Gastroesophageal sphincter (tissue), 4 donors: Measurements from ENCODE around the gene NLE1. TPM values are rescaled to one million over a fixed set of nuclear protein-coding genes. Genes with fewer than 3 reads are reported as not detected.

Experiments used
- ATAC-seq: fragments of 150-250 bp; one replicate; pipeline ENCODE4 v1.9.1; 2016; ENCODE audit warnings: mild to moderate bottlenecking, moderate library complexity
- H3K27ac ChIP-seq, 4 donors: fragments of 200-600 bp; sonication (generic) in 3 of 4; 1 replicate in 3 of 4; 2 replicates in 1 of 4; pipeline ENCODE4 v1.5.1; 2016 to 2019
- H3K27me3 ChIP-seq: fragments of 200-600 bp; sonication (generic); one replicate; pipeline ENCODE4 v1.5.1; 2019
- H3K36me3 ChIP-seq, 2 donors: fragments of 200-600 bp; sonication (generic); one replicate each; pipeline ENCODE4 v1.5.1; 2019; ENCODE audit warnings: control low read depth in 1 of 2
- H3K4me1 ChIP-seq, 3 donors: fragments of 200-600 bp; sonication (generic); 1 replicate in 2 of 3; 2 replicates in 1 of 3; pipeline ENCODE4 v1.5.1; 2016 to 2019; ENCODE audit warnings: control low read depth in 2 of 3
- H3K4me3 ChIP-seq, 2 donors: fragments of 200-600 bp; sonication (generic); one replicate each; pipeline ENCODE4 v1.5.1; 2019; ENCODE audit warnings: mild to moderate bottlenecking in 1 of 2, moderate library complexity in 1 of 2
- H3K9me3 ChIP-seq, 3 donors: fragments of 200-600 bp; sonication (generic); one replicate each; pipeline ENCODE4 v1.5.1; 2017 to 2019; ENCODE audit warnings: control low read depth in 2 of 3
- EP300 ChIP-seq: sonication (generic); formaldehyde crosslinking; IDR thresholded peaks from one replicate; pipeline ENCODE4 v1.6.1; 2017; ENCODE audit warnings: antibody characterized with exemption, mild to moderate bottlenecking
- POLR2A ChIP-seq, 2 donors: fragments of 450-650 bp; IDR thresholded peaks; one replicate each; pipeline ENCODE4 v1.6.1; 2017; ENCODE audit warnings: antibody characterized with exemption in 2 of 2, mild to moderate bottlenecking in 2 of 2, moderate library complexity in 1 of 2
- POLR2AphosphoS5 ChIP-seq: sonication (generic); formaldehyde crosslinking; IDR thresholded peaks from one replicate; pipeline ENCODE4 v1.6.1; 2017; ENCODE audit warnings: antibody characterized with exemption
- WGBS, 2 donors: methylation state at CpG; one replicate each; pipeline ENCODE4 v1.1.5; 2018; ENCODE audit warnings: low coverage in 1 of 2; 5-methylcytosine and 5-hydroxymethylcytosine counted together
- total RNA-seq, 4 donors: library from RNA; depleted of rRNA; stranded (reverse); fragments of >200 nt; gene quantifications; one replicate each; pipeline ENCODE4 v1.1.0, GENCODE V29; 2016
- TF ChIP-seq, protein P1 (sequence below), 4 experiments: fragments of 200-600 bp in 2 of 4; fragments of 450-650 bp in 2 of 4; sonication (generic) in 1 of 4; IDR thresholded peaks; one replicate each; pipeline ENCODE4 v1.5.1; 2017 to 2019; ENCODE audit warnings: antibody characterized with exemption in 4 of 4, mild to moderate bottlenecking in 2 of 4, moderate library complexity in 2 of 4

NLE1 gene
- total RNA-seq, 4 donors from 2014 or later = 7.6 to 12.3 (median 9.3) TPM

DNA sequence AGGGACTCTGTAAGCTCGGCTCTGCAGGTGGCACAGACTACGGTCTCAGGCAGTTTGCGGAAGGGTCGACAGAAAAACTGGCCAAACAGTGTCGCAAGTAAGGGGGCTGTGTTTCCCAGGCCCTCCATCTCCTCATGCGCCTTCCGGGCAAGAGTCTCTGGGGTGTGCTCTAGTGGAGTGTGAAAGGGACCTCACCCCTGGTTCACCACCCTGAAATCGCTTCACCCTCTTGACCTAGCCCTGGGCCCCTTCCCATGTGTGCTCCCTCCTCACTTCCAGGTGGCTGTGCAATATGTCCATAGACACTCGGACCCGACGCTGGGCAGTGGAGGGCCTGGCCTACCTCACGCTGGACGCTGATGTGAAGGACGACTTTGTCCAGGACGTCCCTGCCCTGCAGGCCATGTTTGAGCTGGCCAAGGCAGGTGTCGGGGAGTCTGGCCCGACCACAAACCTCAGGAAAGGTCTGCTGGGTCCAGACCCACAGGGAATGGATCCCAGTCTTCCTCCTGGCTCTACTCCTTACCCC, 27.8 kb upstream of the NLE1 start:
- no peak for ATAC-seq
- Histone ChIP-seq H3K27me3 (peaks cover 22% of the 10 kb centered on the region), H3K4me3 (no peak overlapping the region), H3K9me3 (no peaks in the 10 kb centered on the region), H3K36me3 (no peaks in the 10 kb centered on the region), H3K4me1 (no peaks in the 10 kb centered on the region), H3K27ac (no peak overlapping the region)
- no CpG with 5 or more reads among the region's 17 CpGs for WGBS, 2 donors
- TF ChIP-seq, protein P1, sequence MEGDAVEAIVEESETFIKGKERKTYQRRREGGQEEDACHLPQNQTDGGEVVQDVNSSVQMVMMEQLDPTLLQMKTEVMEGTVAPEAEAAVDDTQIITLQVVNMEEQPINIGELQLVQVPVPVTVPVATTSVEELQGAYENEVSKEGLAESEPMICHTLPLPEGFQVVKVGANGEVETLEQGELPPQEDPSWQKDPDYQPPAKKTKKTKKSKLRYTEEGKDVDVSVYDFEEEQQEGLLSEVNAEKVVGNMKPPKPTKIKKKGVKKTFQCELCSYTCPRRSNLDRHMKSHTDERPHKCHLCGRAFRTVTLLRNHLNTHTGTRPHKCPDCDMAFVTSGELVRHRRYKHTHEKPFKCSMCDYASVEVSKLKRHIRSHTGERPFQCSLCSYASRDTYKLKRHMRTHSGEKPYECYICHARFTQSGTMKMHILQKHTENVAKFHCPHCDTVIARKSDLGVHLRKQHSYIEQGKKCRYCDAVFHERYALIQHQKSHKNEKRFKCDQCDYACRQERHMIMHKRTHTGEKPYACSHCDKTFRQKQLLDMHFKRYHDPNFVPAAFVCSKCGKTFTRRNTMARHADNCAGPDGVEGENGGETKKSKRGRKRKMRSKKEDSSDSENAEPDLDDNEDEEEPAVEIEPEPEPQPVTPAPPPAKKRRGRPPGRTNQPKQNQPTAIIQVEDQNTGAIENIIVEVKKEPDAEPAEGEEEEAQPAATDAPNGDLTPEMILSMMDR (IDR thresholded peaks at IDR 0.05) = no peak
- TF ChIP-seq EP300 (no peak), POLR2A (IDR thresholded peaks at IDR 0.05) (no peak), POLR2AphosphoS5 (no peak)

DNA sequence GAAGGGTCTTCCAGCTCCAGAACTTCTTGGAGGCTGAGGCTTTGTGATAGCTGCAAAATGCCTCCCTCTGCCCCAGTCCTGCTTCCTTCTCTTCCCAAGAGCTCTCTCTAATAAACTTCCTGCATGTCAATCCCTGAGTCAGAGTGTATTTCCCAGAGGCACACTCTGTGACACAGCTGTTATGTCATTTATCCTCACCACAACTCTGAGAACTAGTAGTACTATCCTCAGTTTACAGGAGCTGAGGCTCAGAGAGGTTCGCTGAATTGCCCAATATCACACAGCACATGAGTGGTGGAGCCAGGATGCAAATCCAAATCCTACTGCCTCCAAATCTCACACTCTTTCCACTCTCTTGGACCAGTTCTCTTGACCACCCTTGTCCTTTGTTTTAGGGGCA, 25.6 kb upstream of the NLE1 start:
- TF ChIP-seq, protein P1 (IDR thresholded peaks at IDR 0.05) = no peak
- TF ChIP-seq POLR2A (IDR thresholded peaks at IDR 0.05) = no peak
- TF ChIP-seq EP300 = no peak
- WGBS, 2 donors = 86% methylated on average over 1 of the region's 1 CpG; no CpG with 5 or more reads in 1 of the 2 donors
- no peaks in the 10 kb centered on the region for H3K9me3 ChIP-seq
- no peak for ATAC-seq
- peaks cover 24% of the 10 kb centered on the region for H3K27me3 ChIP-seq
- no peak overlapping the region for H3K4me3 ChIP-seq
- H3K36me3 ChIP-seq = no peaks in the 10 kb centered on the region
- no peaks in the 10 kb centered on the region for H3K4me1 ChIP-seq
- no peak overlapping the region for H3K27ac ChIP-seq

DNA sequence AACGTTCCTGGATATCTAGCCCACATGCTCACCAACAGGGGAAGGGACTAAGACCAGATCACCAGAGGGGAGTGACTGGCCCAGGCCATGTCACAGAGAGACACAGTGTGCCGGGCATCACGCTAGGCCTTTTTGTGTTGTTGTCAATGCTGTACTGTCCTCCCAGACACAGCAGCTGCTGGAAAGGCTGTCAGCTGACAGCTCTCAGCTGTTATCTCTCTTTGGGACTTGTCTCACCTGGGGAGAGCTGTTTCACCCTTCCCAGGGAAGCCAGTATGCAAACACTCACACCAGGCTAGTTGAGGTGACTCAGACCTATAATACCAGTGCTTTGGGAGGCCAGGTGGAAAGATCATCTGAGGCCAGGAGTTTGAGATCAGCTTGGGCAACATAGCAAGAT, 24.9 kb upstream of the NLE1 start:
- Histone ChIP-seq H3K4me3 (no peak overlapping the region), H3K27me3 (peaks cover 30% of the 10 kb centered on the region)

DNA sequence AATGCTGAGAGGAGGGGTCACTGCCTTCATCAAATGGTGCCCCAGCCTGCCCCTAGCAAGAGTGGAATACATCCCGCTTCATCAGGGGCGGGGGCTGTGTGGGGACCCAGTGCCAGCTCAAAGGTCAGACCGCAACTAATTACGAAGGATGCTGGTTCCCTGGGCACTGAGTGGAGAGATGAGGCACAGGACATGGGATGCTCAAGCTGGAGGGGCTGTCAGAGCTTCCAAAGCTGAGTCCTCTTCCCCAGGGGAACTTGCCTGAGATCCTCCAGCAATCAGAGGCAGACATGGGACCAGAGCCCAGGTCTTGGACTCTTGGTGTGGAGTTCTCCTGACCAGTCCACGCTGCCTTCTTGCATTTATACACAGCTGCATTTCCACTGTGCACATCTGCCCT, 24.4 kb upstream of the NLE1 start:
- no peak for ATAC-seq
- Histone ChIP-seq H3K27me3 (peaks cover 34% of the 10 kb centered on the region), H3K27ac (no peak overlapping the region), H3K9me3 (no peaks in the 10 kb centered on the region), H3K4me3 (no peak overlapping the region), H3K36me3 (no peaks in the 10 kb centered on the region), H3K4me1 (no peaks in the 10 kb centered on the region)
- WGBS, 2 donors = no CpG with 5 or more reads among the region's 5 CpGs
- TF ChIP-seq POLR2AphosphoS5 (no peak), EP300 (no peak), POLR2A (IDR thresholded peaks at IDR 0.05) (no peak)
- TF ChIP-seq, protein P1 (IDR thresholded peaks at IDR 0.05) = no peak

More for the DNA sequence above, 24.9 kb upstream of the NLE1 start:
- 52% methylated on average over 2 of the region's 3 CpGs; no CpG with 5 or more reads in 1 of the 2 donors for WGBS, 2 donors
- Histone ChIP-seq H3K9me3 (no peaks in the 10 kb centered on the region), H3K27ac (no peak overlapping the region), H3K4me1 (no peaks in the 10 kb centered on the region), H3K36me3 (no peaks in the 10 kb centered on the region)
- no peak for ATAC-seq
- no peak for TF ChIP-seq POLR2A (IDR thresholded peaks at IDR 0.05)
- no peak for TF ChIP-seq EP300
- TF ChIP-seq, protein P1 (IDR thresholded peaks at IDR 0.05) = no peak
- TF ChIP-seq POLR2AphosphoS5 = no peak

DNA sequence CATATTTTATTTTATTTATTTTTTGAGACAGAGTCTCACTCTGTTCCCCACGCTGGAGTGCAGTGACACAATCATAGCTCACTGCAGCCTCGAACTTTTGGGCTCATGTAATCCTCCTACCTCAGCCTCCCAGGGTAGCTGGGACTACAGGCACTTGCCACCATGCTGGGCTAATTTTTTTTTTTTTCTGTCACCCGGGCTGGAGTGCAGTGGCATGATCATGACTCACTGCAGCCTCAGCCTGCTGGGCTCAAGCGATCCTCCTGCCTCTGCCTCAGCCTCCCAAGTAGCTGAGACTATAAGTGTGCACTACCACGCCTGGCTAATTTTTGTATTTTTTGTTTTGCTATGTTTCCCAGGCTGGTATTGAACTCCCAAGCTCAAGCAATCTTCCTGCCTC, 22.6 kb upstream of the NLE1 start:
- Histone ChIP-seq H3K27me3 (peaks cover 28% of the 10 kb centered on the region), H3K27ac (no peak overlapping the region), H3K36me3 (no peaks in the 10 kb centered on the region), H3K9me3 (no peaks in the 10 kb centered on the region), H3K4me3 (no peak overlapping the region), H3K4me1 (no peaks in the 10 kb centered on the region)
- 71 to 73% methylated on average over 5 of the region's 5 CpGs for WGBS, 2 donors
- ATAC-seq = no peak
- TF ChIP-seq POLR2A (IDR thresholded peaks at IDR 0.05) (no peak), POLR2AphosphoS5 (no peak), EP300 (no peak)
- TF ChIP-seq, protein P1 (IDR thresholded peaks at IDR 0.05) = no peak
